GM12873 (cell line): Measurements from ENCODE around the gene FOXK1.

ENCODE experiments used
- CTCF ChIP-seq: IDR thresholded peaks from 2 replicates; pipeline ENCODE4 v1.5.1; 2012; ENCODE audit warnings: low read depth, mild to moderate bottlenecking, moderate library complexity, low read length, control low read depth; ENCODE audit not compliant: insufficient read depth; ENCODE audit errors: missing control alignments

FOXK1 gene

DNA sequence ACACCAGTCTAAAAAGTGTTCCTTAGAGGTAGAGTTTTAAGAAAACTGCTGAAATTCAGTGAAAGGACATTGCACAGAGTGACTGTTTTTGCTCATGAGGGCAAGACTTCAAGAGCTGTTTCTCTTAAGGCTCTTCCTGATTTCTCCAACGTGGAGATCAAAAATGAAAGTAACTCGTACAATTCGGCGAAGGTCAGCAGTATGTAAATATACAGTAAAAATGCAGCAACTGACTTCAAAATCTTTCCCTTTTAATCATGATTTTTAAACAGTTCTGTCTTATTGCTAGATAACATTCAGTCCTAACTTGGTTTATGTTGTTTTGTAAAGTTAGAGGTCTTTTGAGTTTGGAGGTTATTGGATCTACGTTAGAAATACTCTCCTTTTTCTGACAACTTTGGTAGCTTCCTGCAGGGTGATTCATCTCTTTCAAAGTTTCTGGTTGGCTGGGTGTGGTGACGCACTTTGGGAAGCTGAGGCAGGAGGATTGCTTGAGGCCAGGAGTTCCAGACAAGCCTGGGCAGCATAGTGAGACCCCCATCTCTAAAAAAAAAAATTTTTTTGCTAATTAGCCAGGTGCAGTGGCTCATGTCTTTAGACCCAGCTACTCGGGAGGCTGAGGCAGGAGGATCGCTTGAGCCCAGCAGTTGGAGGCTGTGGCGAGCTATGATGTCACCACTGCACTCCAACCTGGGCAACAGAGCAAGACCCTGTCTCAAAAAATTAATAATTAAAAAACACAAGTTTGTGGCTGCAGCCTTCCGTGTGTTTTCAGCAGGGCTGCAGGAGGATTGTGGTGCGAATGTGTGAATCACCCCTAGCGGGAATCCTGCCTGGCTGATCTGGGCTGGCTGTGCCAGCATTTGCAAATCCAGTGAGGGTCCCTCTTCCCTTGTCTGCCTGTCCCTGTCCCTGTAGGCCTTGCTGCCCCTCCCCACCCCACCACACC, 64.2 kb downstream of the FOXK1 start:
- no peak for TF ChIP-seq CTCF

DNA sequence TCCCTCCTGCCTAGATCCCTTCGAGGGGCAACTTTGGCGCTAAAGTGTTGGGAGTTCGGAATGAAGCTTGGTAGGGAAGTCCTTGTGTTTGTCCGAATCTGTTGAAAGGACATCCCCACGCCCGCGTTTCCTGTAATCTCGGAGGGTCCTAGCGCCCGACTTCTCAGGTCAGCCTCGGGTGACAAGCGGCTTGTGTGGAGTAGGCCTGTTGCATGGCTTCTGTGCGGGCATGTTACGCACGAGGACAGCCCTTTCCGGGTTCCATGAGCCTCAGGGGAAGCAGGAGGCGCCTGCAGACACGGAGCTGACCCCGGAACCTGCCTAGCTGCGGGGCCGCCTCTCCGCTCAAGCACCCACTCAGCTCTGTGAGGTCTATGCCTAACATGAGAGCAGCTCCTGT, 64.9 kb downstream of the FOXK1 start:
- no peak for TF ChIP-seq CTCF

GRCh38 chr7:4747746-4748145, 65.7 kb downstream of the FOXK1 start:
- no peak for TF ChIP-seq CTCF

DNA sequence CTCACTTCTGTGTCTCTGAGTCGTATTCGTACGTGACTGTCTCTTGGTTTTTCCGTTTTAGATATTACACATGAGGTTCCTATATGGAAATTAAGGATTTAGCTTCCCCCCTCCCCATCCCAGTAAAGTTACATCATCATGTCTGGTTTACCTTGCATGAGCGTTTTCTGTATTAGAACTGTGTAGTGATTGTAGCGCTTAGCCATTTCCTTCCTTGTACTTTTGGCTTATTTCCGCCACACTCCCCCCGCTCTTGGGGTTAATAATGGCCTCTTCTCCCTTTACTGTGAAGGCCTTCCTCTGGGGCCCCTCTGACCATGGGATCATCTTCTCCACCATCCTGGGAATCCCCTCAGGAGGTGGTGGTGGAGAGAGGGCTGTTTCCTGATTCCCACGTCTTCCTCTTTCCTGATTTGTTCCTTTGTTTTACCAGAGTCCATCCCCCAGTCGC, 66.2 kb downstream of the FOXK1 start:
- TF ChIP-seq CTCF: no peak

DNA sequence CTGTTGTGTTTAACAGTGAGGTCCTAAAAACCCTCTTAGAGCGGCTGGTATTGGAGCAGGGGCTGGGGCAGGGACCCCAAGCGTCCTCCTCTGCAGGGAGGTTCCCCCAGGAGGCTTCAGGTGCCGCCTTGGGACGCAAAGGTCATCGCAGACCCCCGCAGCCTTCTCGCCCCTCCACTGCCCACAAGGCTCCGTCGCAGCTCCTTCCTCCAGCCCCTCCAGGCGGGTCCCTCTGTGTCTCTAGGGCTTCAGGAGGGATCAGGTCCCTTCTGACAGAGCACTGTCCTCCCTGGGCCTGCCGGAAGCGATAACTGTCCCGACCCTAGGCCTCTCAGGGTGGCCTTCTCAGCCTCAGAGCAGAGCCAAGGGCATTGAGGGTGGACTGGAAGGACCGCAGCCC, 67.3 kb downstream of the FOXK1 start:
- no peak for TF ChIP-seq CTCF

DNA sequence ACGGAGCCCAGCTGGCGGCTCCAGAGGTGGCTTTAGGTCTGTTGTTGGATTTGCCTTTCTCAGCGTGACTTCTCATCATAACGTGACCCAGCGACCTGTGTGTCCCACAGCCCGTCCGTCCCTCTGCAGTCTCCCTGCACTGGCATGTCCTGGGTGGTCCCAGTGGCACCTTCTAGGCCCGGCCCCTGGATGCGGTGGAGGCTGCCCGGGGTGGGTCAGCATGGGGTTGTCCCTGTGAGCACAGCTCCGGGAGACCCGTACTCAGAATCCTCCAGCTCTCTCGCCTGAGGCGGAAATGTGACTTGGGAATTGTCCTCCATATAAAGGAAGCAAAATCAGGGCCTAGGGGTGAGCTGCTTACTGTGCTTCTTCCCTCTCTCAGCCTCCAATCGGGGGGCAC, 67.7 kb downstream of the FOXK1 start:
- no peak for TF ChIP-seq CTCF

- no peak for TF ChIP-seq CTCF
Observed at GRCh38 chr7:4751398-4751947, 69.4 kb downstream of the FOXK1 start.
